Measurements from ENCODE around the gene XPC. TPM values are rescaled to one million over a fixed set of nuclear protein-coding genes. Genes with fewer than 3 reads are reported as not detected.

XPC gene
- polyA plus RNA-seq, 1 of the 3 experiments (the other 2 are of a cell fraction): 50.0 TPM

DNA sequence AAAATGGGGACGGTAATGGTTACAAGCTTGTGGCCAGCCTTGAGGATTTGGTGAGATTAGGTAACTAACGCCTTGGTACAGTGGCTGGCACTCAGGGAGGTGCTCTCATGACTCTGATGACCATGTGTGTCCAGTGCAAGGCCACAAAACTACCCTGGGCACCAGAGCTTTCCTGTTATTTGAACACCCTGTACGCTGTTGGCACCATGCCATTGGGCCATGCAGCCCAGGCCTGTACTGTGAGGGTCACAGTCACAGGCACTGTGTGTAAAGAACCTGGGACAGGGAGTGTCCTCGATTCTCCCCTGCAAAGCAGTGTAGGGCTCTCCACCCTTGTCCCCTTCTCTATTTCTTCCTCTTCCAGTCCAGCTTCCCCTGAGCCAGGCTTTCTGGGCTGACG lies 47.3 kb downstream of the XPC start (continued):
- TF ChIP-seq CTCF (IDR thresholded peaks at IDR 0.05) (no peak), YY1 (IDR thresholded peaks at IDR 0.05; ENCODE audit: low read depth) (no peak)

DNA sequence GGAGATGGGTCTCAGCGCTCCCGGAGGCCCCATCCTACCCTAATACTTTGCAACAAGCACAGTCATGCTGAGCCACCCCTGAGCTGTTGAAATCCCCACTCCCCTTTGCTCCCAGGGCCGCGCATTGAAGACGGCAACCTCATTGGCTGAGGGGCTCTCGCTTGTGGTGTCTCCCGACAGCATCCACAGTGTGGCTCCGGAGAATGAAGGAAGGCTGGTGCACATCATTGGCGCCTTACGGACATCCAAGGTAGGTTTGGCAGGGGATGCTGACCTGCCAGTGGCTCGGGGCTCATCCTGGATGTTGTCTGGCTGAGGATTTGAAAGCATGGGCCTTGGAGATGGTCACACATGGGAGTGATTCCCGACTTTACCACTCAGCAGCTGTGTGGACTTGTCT lies 47.7 kb downstream of the XPC start:
- no peak overlapping the region for H3K4me3 ChIP-seq (ENCODE audit: low read depth in 2 of 2, low read length in 1 of 2)
- no peaks in the 10 kb centered on the region for H3K9me2 ChIP-seq
- no peak overlapping the region for H3K9ac ChIP-seq
- ChIA-PET POLR2A (no interaction called here), CTCF (interaction anchor here (1.9 kb wide), 1 partner anchor 234 kb away, joined by 11 read pairs; no protein-coding TSS in a partner anchor)
- H3K27ac ChIP-seq (ENCODE audit: low read depth in 2 of 2, low read length in 1 of 2): no peak overlapping the region
- H3K9me3 ChIP-seq: no peaks in the 10 kb centered on the region
- WGBS (ENCODE audit: low lambda C conversion rate): 98% methylated on average over 9 of the region's 12 CpGs
- H3K4me2 ChIP-seq: no peak overlapping the region
- H4K20me1 ChIP-seq (ENCODE audit: insufficient read depth): peaks cover 36% of the 10 kb centered on the region
- no peak overlapping the region for H2AFZ ChIP-seq (ENCODE audit: low read depth)
- peaks cover 9% of the 10 kb centered on the region for H3F3A ChIP-seq (replicated peaks; ENCODE audit: insufficient read depth)
- no peak for DNase-seq
- H3K27me3 ChIP-seq (ENCODE audit: insufficient read depth): no peaks in the 10 kb centered on the region
- H3K36me3 ChIP-seq (replicated peaks in 1 of 2; ENCODE audit: control insufficient read depth in 1 of 2, insufficient read depth in 2 of 2, low read length in 1 of 2): peaks cover 45 to 84% of the 10 kb centered on the region in 2 experiments
- peaks cover 9 to 16% of the 10 kb centered on the region in 2 experiments for H3K4me1 ChIP-seq (ENCODE audit: control insufficient read depth in 1 of 2, insufficient read depth in 2 of 2, low read depth in 1 of 2, low read length in 1 of 2)
- TF ChIP-seq POLR2AphosphoS5 (IDR thresholded peaks at IDR 0.05; ENCODE audit: low read depth, low read length) (no peak), IRF3 (IDR thresholded peaks at IDR 0.05; ENCODE audit: low read depth, low read length) (no peak), EP300 (IDR thresholded peaks at IDR 0.05; ENCODE audit: borderline replicate concordance in 1 of 2, low read depth in 1 of 2, low read length in 1 of 2) (no peak), JUND (IDR thresholded peaks at IDR 0.05) (no peak), CTCF (IDR thresholded peaks at IDR 0.05) (no peak), RFX5 (IDR thresholded peaks at IDR 0.05; ENCODE audit: low read length) (no peak), GATA2 (CRISPR knock-in tag; IDR thresholded peaks at IDR 0.05) (no peak), RAD21 (IDR thresholded peaks at IDR 0.05; ENCODE audit: low read length) (no peak), FOSL2 (IDR thresholded peaks at IDR 0.05; ENCODE audit: borderline replicate concordance, low read depth) (no peak), YY1 (IDR thresholded peaks at IDR 0.05; ENCODE audit: low read depth) (no peak), NFIC (IDR thresholded peaks at IDR 0.05; ENCODE audit: borderline replicate concordance) (no peak), CHD2 (IDR thresholded peaks at IDR 0.05; ENCODE audit: low read length, partially characterized antibody) (no peak)
- TF ChIP-seq, protein P1, sequence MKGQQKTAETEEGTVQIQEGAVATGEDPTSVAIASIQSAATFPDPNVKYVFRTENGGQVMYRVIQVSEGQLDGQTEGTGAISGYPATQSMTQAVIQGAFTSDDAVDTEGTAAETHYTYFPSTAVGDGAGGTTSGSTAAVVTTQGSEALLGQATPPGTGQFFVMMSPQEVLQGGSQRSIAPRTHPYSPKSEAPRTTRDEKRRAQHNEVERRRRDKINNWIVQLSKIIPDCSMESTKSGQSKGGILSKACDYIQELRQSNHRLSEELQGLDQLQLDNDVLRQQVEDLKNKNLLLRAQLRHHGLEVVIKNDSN (IDR thresholded peaks at IDR 0.05; ENCODE audit: borderline replicate concordance, low read depth): no peak
- TF ChIP-seq, protein P2, sequence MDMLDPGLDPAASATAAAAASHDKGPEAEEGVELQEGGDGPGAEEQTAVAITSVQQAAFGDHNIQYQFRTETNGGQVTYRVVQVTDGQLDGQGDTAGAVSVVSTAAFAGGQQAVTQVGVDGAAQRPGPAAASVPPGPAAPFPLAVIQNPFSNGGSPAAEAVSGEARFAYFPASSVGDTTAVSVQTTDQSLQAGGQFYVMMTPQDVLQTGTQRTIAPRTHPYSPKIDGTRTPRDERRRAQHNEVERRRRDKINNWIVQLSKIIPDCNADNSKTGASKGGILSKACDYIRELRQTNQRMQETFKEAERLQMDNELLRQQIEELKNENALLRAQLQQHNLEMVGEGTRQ (IDR thresholded peaks at IDR 0.05; ENCODE audit: borderline replicate concordance, low read depth, low read length): no peak
- TF ChIP-seq, protein P3, sequence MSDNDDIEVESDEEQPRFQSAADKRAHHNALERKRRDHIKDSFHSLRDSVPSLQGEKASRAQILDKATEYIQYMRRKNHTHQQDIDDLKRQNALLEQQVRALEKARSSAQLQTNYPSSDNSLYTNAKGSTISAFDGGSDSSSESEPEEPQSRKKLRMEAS (IDR thresholded peaks at IDR 0.05; ENCODE audit: low read depth): no peak
- H3K79me2 ChIP-seq (ENCODE audit: insufficient read depth): peaks cover 51% of the 10 kb centered on the region

Measured in SK-N-SH (cell line).